Right atrium auricular region (tissue), 2 donors: Measurements from ENCODE around the gene C1orf198. TPM values are rescaled to one million over a fixed set of nuclear protein-coding genes. Genes with fewer than 3 reads are reported as not detected.

Experiments
- DNase-seq: peaks from one replicate; pipeline ENCODE4 v3.0.0-alpha.2; 2019; ENCODE audit warnings: low spot score
- H3K27ac ChIP-seq, 2 donors: fragments of 200-600 bp; sonication (generic); 1 replicate in 1 of 2; 2 replicates in 1 of 2; pipeline ENCODE4 v1.5.1; 2016 to 2019
- H3K27me3 ChIP-seq, 2 donors: fragments of 200-600 bp; sonication (generic); one replicate each; pipeline versions ENCODE4 v1.5.1 to v1.6.0; 2017 to 2019
- H3K36me3 ChIP-seq: fragments of 200-600 bp; sonication (generic); one replicate; pipeline ENCODE4 v1.5.1; 2016
- H3K4me1 ChIP-seq, 2 donors: fragments of 200-600 bp; sonication (generic); one replicate each; pipeline versions ENCODE4 v1.5.1 to v1.6.0; 2017 to 2019
- H3K4me3 ChIP-seq, 2 donors: fragments of 200-600 bp; sonication (generic); 1 replicate in 1 of 2; 2 replicates in 1 of 2; pipeline ENCODE4 v1.5.1; 2017 to 2019; ENCODE audit warnings: mild to moderate bottlenecking in 1 of 2, moderate library complexity in 1 of 2
- H3K9me3 ChIP-seq, 2 donors: fragments of 200-600 bp; sonication (generic); one replicate each; pipeline ENCODE4 v1.5.1; 2019
- CTCF ChIP-seq, 2 donors: fragments of 200-600 bp; sonication (generic); IDR thresholded peaks; one replicate each; pipeline ENCODE4 v1.5.1; 2019; ENCODE audit warnings: antibody characterized with exemption in 2 of 2
- total RNA-seq, 2 donors: library from RNA; depleted of rRNA; stranded (reverse); fragments of >200 nt; gene quantifications; one replicate each; pipeline ENCODE4 v1.1.0, GENCODE V29; 2016

Gene C1orf198
- total RNA-seq, 2 donors from 2014 or later, result 86.1 to 115 TPM

GRCh38 chr1:230794431-230794830 is 73.9 kb downstream of the C1orf198 start:
- DNase-seq, result no peak
- H3K36me3 ChIP-seq, result no peaks in the 10 kb centered on the region
- no peak overlapping the region for H3K27ac ChIP-seq
- H3K27me3 ChIP-seq, result no peaks in the 10 kb centered on the region
- TF ChIP-seq CTCF (IDR thresholded peaks at IDR 0.05), result no peak
- no peak overlapping the region for H3K4me3 ChIP-seq
- no peaks in the 10 kb centered on the region for H3K9me3 ChIP-seq
- H3K4me1 ChIP-seq, result no peaks in the 10 kb centered on the region

- DNase-seq, result no peak
- no peak for TF ChIP-seq CTCF (IDR thresholded peaks at IDR 0.05)
- Histone ChIP-seq H3K4me1 (no peaks in the 10 kb centered on the region), H3K4me3 (no peak overlapping the region), H3K9me3 (no peaks in the 10 kb centered on the region), H3K27me3 (no peaks in the 10 kb centered on the region), H3K27ac (no peak overlapping the region), H3K36me3 (no peaks in the 10 kb centered on the region)
Observed at GRCh38 chr1:230793463-230793745, 74.9 kb downstream of the C1orf198 start.

- TF ChIP-seq CTCF (IDR thresholded peaks at IDR 0.05), result no peak
- H3K36me3 ChIP-seq, result no peaks in the 10 kb centered on the region
- DNase-seq, result peak; percentile 38
- H3K4me3 ChIP-seq, result no peak overlapping the region
- H3K27ac ChIP-seq, result no peak overlapping the region
- H3K9me3 ChIP-seq, result no peaks in the 10 kb centered on the region
- H3K4me1 ChIP-seq, result no peaks in the 10 kb centered on the region
- no peaks in the 10 kb centered on the region for H3K27me3 ChIP-seq
Observed at GRCh38 chr1:230792691-230793462, 75.4 kb downstream of the C1orf198 start.

GRCh38 chr1:230791986-230792564 is 76.2 kb downstream of the C1orf198 start:
- Histone ChIP-seq H3K27me3 (no peaks in the 10 kb centered on the region), H3K4me1 (no peaks in the 10 kb centered on the region), H3K36me3 (no peaks in the 10 kb centered on the region), H3K27ac (no peak overlapping the region), H3K9me3 (no peaks in the 10 kb centered on the region), H3K4me3 (no peak overlapping the region)
- DNase-seq, result peak; percentile 42
- TF ChIP-seq CTCF (IDR thresholded peaks at IDR 0.05), result no peak

- TF ChIP-seq CTCF (IDR thresholded peaks at IDR 0.05), result no peak
- Histone ChIP-seq H3K36me3 (no peaks in the 10 kb centered on the region), H3K4me1 (no peaks in the 10 kb centered on the region), H3K27ac (no peak overlapping the region), H3K27me3 (no peaks in the 10 kb centered on the region), H3K9me3 (no peaks in the 10 kb centered on the region), H3K4me3 (no peak overlapping the region)
- DNase-seq, result peak; percentile 40
Observed at GRCh38 chr1:230790026-230790425, 78.3 kb downstream of the C1orf198 start.
